Measurements from ENCODE around the gene PDGFC.

DNA sequence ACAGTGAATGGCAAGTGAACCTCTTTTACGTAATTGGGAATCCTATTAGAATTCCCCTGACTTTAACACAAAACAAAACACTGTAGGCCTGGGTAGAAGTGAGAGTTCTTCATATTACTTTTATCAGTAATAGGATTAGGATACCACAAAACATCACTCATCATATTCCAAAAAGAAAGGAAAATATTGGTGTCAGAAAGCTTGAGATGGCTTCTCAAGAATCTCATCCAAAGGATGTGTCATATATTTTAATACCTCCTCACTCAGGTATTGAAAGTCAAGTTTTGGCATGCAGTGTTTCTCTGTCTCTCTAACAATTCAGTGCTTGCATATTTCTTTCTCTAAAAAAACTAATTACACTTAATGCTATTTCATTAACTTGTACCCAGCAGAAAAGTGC is 173.2 kb downstream of the PDGFC start:
- TF ChIP-seq CTCF (IDR thresholded peaks at IDR 0.05; ENCODE audit: borderline replicate concordance, extremely low read depth, low read length, poor library complexity, severe bottlenecking), result no peak
- no peak for TF ChIP-seq EZH2 (IDR thresholded peaks at IDR 0.05; ENCODE audit: borderline replicate concordance, low read depth, low read length, severe bottlenecking)

Data from DND-41 (cell line).